GM12878 (cell line): ENCODE results near the gene RBM19. TPM values are rescaled to one million over a fixed set of nuclear protein-coding genes. Genes with fewer than 3 reads are reported as not detected.

Experiments
- ATAC-seq: fragments of 200-7000 bp; cut with Tn5 transposase; 3 replicates; pipeline ENCODE4 v1.9.1; 2020; ENCODE audit warnings: mild to moderate bottlenecking, moderate library complexity
- BruUV-seq: library from RNA; stranded (reverse); fragments of 400-500 nt; replicated peaks from 2 replicates; lab custom pipeline; 2021; lab: Mats Ljungman, UMichigan
- CTCF ChIA-PET: fragments of 300-600 bp; sonication (Branson Sonifier 250); formaldehyde crosslinking; extraction: SDS; loops from one replicate; lab custom pipeline; 2021; ENCODE audit warnings: inconsistent platforms; lab: Yijun Ruan, JAX
- POLR2A ChIA-PET: fragments of 350-600 bp; formaldehyde crosslinking; extraction: SDS; loops from one replicate; lab custom pipeline; 2021; ENCODE audit warnings: inconsistent platforms; lab: Charles Lee
- RAD21 ChIA-PET: fragments of 300-600 bp; sonication (Branson Sonifier 250); formaldehyde crosslinking; loops from one replicate; lab custom pipeline; 2023; ENCODE audit warnings: antibody characterized with exemption; ENCODE audit not compliant: unreplicated experiment; lab: Charles Lee
- SMC1A ChIA-PET: fragments of 300-600 bp; sonication (Branson Sonifier 250); formaldehyde crosslinking; loops from one replicate; lab custom pipeline; 2023; ENCODE audit not compliant: unreplicated experiment, uncharacterized antibody; lab: Charles Lee
- DNase-seq: peaks from one replicate; pipeline ENCODE4 v3.0.0-alpha.2; 2011; ENCODE audit warnings: low read depth, low spot score
- FAIRE-seq: peaks from 3 replicates; lab custom pipeline; 2011; peaks lifted over from hg19 to GRCh38; lab: Jason Lieb, UNC
- H2AFZ ChIP-seq: 2 replicates; pipeline ENCODE4 v1.6.0; 2011; ENCODE audit warnings: low read depth, low read length, control low read depth; ENCODE audit not compliant: control insufficient read depth
- H3K27ac ChIP-seq: 2 replicates; pipeline ENCODE4 v1.5.1; 2011; ENCODE audit warnings: control low read depth; ENCODE audit not compliant: control insufficient read depth, insufficient read depth
- H3K27me3 ChIP-seq, 2 experiments: replicated peaks in 1 of 2; 2 replicates each; pipeline versions ENCODE4 v1.6.0 to v1.6.1; 2011; ENCODE audit warnings: low read length in 1 of 2; ENCODE audit not compliant: control insufficient read depth in 2 of 2, insufficient read depth in 2 of 2
- H3K36me3 ChIP-seq, 2 experiments: 2 replicates each; pipeline ENCODE4 v1.5.1; 2011; ENCODE audit warnings: low read length in 1 of 2; ENCODE audit not compliant: control insufficient read depth in 2 of 2, insufficient read depth in 2 of 2
- H3K4me1 ChIP-seq: 2 replicates; pipeline ENCODE4 v1.6.1; 2011; ENCODE audit warnings: mild to moderate bottlenecking, low read length, moderate library complexity, mixed read lengths; ENCODE audit not compliant: control insufficient read depth, insufficient read depth
- H3K4me2 ChIP-seq: 2 replicates; pipeline ENCODE4 v1.6.0; 2011; ENCODE audit warnings: control low read depth; ENCODE audit not compliant: control insufficient read depth, insufficient read depth
- H3K4me3 ChIP-seq: fragments of 200-600 bp; sonication (generic); 2 replicates; pipeline ENCODE4 v1.5.1; 2016
- H3K79me2 ChIP-seq: 2 replicates; pipeline ENCODE4 v1.6.0; 2011; ENCODE audit warnings: low read length; ENCODE audit not compliant: control insufficient read depth, insufficient read depth
- H3K9ac ChIP-seq: 2 replicates; pipeline ENCODE4 v1.8.0; 2011; ENCODE audit warnings: low read length, control low read depth, mixed read lengths; ENCODE audit not compliant: control insufficient read depth, insufficient read depth
- H3K9me3 ChIP-seq: replicated peaks from 3 replicates; pipeline ENCODE4 v1.5.1; 2011; ENCODE audit warnings: mild to moderate bottlenecking, low read length; ENCODE audit not compliant: control insufficient read depth, insufficient read depth
- H4K20me1 ChIP-seq: 2 replicates; pipeline ENCODE4 v1.6.0; 2011; ENCODE audit not compliant: control insufficient read depth, insufficient read depth
- E2F8 ChIP-seq: fragments of 450-650 bp; IDR thresholded peaks from 2 replicates; pipeline ENCODE4 v1.6.1; 2018; ENCODE audit warnings: mild to moderate bottlenecking, low read depth, moderate library complexity; ENCODE audit not compliant: partially characterized antibody
- HDAC6 ChIP-seq: fragments of 200-600 bp; sonication (generic); IDR thresholded peaks from one replicate; pipeline ENCODE4 v1.8.0; 2017; ENCODE audit warnings: antibody characterized with exemption; ENCODE audit not compliant: unreplicated experiment
- SRF ChIP-seq, 2 experiments: IDR thresholded peaks; 2 replicates each; pipeline ENCODE4 v1.6.1; 2011; ENCODE audit warnings: low read depth in 2 of 2, low read length in 2 of 2, mild to moderate bottlenecking in 1 of 2, moderate library complexity in 1 of 2
- ZNF207 ChIP-seq: fragments of 450-650 bp; IDR thresholded peaks from 2 replicates; pipeline ENCODE4 v1.6.1; 2014; ENCODE audit warnings: antibody characterized with exemption, mild to moderate bottlenecking, borderline replicate concordance
- WGBS: methylation state at CpG from one replicate; pipeline ENCODE4 v1.1.6; 2016; ENCODE audit warnings: low lambda C conversion rate; ENCODE audit not compliant: insufficient replicate concordance, insufficient coverage; ENCODE audit errors: missing lambda C conversion rate; 5-methylcytosine and 5-hydroxymethylcytosine counted together
- in situ Hi-C: fragments of 300-500 bp; cut with MboI; formaldehyde crosslinking; loops from 9 replicates; pipeline ENCODE4 v1.14.3; 2018; ENCODE audit warnings: mixed read lengths
- intact Hi-C: fragments of 100-400 bp; cut with micrococcal nuclease; formaldehyde crosslinking; loops from one replicate; pipeline ENCODE4 v1.14.2; 2022; ENCODE audit not compliant: unreplicated experiment
- polyA plus RNA-seq, 11 experiments: library from polyadenylated mRNA; depleted of rRNA in 4 of 11; unstranded in 6 of 11; stranded (reverse) in 5 of 11; fragments of >200 nt; fragmentation: Nextera tagmentation in 4 of 11; fragmentation: Illumina TruSeq in 1 of 11; extraction: Ambion mirVana in 4 of 11; extraction: Trizol in 1 of 11; gene quantifications; 1 replicate in 1 of 11; 2 replicates in 10 of 11; pipeline versions ENCODE4 v1.2.1 to v1.2.3, GENCODE V29; 2011 to 2016; ENCODE audit warnings: inconsistent platforms in 2 of 11, missing spikeins in 2 of 11, low read depth in 1 of 11
- total RNA-seq, 4 experiments: library from RNA; depleted of rRNA in 3 of 4; stranded (reverse); fragments of >200 nt in 3 of 4; fragmentation: Illumina TruSeq in 1 of 4; extraction: Trizol in 1 of 4; gene quantifications; 2 replicates each; pipeline versions ENCODE4 v1.2.1 to v1.2.3, GENCODE V29; 2013 to 2021
- TF ChIP-seq, protein P1 (sequence below): fragments of 450-650 bp; conservative IDR thresholded peaks from 2 replicates; pipeline ENCODE4 v1.6.1; 2017; ENCODE audit warnings: mild to moderate bottlenecking, moderate library complexity
- TF ChIP-seq, protein P2 (sequence below): fragments of 450-650 bp; IDR thresholded peaks from 2 replicates; pipeline ENCODE4 v1.6.1; 2017; ENCODE audit warnings: mild to moderate bottlenecking
- TF ChIP-seq, protein P3 (sequence below): fragments of 450-650 bp; IDR thresholded peaks from 2 replicates; pipeline ENCODE4 v1.6.1; 2017; ENCODE audit warnings: borderline replicate concordance
- TF ChIP-seq, protein P4 (sequence below): fragments of 450-650 bp; formaldehyde crosslinking; IDR thresholded peaks from 2 replicates; pipeline ENCODE4 v1.4.0; 2020; ENCODE audit warnings: mild to moderate bottlenecking, moderate library complexity

RBM19 gene
- total and polyA plus RNA-seq, 10 of the 15 experiments (the other 5 are each of a cell fraction or from before 2014, with no cell fraction given): 4.2 to 42.9 (median 28.4) TPM

DNA sequence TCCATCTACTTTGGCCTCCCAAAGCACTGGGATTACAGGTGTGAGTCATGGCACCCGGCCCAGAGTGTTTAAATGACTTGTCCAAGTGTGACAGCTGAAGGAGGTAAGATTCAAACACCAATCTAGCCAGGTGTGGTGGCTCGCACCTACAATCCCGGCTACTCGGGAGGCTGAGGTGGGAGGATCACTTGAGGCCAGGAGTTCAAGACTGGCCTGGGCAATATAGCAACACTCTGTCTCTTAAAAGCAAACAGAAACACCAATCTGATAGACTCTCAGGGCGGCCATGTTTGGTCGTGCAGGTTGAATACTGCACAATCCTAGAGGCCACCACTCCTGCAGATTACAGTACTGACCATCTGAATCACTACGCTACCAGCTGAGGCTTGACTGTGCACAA, 68.7 kb downstream of the RBM19 start:
- no peaks in the 10 kb centered on the region for H3K4me1 ChIP-seq
- TF ChIP-seq, protein P1, sequence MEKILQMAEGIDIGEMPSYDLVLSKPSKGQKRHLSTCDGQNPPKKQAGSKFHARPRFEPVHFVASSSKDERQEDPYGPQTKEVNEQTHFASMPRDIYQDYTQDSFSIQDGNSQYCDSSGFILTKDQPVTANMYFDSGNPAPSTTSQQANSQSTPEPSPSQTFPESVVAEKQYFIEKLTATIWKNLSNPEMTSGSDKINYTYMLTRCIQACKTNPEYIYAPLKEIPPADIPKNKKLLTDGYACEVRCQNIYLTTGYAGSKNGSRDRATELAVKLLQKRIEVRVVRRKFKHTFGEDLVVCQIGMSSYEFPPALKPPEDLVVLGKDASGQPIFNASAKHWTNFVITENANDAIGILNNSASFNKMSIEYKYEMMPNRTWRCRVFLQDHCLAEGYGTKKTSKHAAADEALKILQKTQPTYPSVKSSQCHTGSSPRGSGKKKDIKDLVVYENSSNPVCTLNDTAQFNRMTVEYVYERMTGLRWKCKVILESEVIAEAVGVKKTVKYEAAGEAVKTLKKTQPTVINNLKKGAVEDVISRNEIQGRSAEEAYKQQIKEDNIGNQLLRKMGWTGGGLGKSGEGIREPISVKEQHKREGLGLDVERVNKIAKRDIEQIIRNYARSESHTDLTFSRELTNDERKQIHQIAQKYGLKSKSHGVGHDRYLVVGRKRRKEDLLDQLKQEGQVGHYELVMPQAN: no peak
- TF ChIP-seq HDAC6 (no peak), ZNF207 (no peak), SRF (IDR thresholded peaks at IDR 0.05; ENCODE audit: low read depth in 2 of 2, low read length in 2 of 2) (no peak), E2F8 (no peak)
- TF ChIP-seq, protein P2, sequence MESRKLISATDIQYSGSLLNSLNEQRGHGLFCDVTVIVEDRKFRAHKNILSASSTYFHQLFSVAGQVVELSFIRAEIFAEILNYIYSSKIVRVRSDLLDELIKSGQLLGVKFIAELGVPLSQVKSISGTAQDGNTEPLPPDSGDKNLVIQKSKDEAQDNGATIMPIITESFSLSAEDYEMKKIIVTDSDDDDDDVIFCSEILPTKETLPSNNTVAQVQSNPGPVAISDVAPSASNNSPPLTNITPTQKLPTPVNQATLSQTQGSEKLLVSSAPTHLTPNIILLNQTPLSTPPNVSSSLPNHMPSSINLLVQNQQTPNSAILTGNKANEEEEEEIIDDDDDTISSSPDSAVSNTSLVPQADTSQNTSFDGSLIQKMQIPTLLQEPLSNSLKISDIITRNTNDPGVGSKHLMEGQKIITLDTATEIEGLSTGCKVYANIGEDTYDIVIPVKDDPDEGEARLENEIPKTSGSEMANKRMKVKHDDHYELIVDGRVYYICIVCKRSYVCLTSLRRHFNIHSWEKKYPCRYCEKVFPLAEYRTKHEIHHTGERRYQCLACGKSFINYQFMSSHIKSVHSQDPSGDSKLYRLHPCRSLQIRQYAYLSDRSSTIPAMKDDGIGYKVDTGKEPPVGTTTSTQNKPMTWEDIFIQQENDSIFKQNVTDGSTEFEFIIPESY: no peak
- TF ChIP-seq, protein P3, sequence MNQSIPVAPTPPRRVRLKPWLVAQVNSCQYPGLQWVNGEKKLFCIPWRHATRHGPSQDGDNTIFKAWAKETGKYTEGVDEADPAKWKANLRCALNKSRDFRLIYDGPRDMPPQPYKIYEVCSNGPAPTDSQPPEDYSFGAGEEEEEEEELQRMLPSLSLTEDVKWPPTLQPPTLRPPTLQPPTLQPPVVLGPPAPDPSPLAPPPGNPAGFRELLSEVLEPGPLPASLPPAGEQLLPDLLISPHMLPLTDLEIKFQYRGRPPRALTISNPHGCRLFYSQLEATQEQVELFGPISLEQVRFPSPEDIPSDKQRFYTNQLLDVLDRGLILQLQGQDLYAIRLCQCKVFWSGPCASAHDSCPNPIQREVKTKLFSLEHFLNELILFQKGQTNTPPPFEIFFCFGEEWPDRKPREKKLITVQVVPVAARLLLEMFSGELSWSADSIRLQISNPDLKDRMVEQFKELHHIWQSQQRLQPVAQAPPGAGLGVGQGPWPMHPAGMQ: no peak
- TF ChIP-seq, protein P4, sequence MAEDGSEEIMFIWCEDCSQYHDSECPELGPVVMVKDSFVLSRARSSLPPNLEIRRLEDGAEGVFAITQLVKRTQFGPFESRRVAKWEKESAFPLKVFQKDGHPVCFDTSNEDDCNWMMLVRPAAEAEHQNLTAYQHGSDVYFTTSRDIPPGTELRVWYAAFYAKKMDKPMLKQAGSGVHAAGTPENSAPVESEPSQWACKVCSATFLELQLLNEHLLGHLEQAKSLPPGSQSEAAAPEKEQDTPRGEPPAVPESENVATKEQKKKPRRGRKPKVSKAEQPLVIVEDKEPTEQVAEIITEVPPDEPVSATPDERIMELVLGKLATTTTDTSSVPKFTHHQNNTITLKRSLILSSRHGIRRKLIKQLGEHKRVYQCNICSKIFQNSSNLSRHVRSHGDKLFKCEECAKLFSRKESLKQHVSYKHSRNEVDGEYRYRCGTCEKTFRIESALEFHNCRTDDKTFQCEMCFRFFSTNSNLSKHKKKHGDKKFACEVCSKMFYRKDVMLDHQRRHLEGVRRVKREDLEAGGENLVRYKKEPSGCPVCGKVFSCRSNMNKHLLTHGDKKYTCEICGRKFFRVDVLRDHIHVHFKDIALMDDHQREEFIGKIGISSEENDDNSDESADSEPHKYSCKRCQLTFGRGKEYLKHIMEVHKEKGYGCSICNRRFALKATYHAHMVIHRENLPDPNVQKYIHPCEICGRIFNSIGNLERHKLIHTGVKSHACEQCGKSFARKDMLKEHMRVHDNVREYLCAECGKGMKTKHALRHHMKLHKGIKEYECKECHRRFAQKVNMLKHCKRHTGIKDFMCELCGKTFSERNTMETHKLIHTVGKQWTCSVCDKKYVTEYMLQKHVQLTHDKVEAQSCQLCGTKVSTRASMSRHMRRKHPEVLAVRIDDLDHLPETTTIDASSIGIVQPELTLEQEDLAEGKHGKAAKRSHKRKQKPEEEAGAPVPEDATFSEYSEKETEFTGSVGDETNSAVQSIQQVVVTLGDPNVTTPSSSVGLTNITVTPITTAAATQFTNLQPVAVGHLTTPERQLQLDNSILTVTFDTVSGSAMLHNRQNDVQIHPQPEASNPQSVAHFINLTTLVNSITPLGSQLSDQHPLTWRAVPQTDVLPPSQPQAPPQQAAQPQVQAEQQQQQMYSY: no peak

More for the DNA sequence above, 68.7 kb downstream of the RBM19 start:
- ChIA-PET SMC1A (no interaction called here), RAD21 (no interaction called here), CTCF (no interaction called here), POLR2A (no interaction called here)
- H2AFZ ChIP-seq: no peak overlapping the region
- no peak overlapping the region for H3K4me3 ChIP-seq
- H4K20me1 ChIP-seq: no peaks in the 10 kb centered on the region
- no peaks in the 10 kb centered on the region for H3K27me3 ChIP-seq
- 96% methylated on average over 7 of the region's 7 CpGs for WGBS
- ATAC-seq (no peak), DNase-seq (no peak), FAIRE-seq (no peak)
- no peak overlapping the region for H3K4me2 ChIP-seq
- no peak overlapping the region for H3K9ac ChIP-seq
- intact Hi-C loops: no loop called here
- no peaks in the 10 kb centered on the region for H3K79me2 ChIP-seq
- no peaks in the 10 kb centered on the region for H3K9me3 ChIP-seq
- no TSS peak for BruUV-seq
- no peaks in the 10 kb centered on the region; a peak in 3 of 4 replicates for H3K36me3 ChIP-seq
- H3K27ac ChIP-seq: no peak overlapping the region
- in situ Hi-C loops: no loop called here
